ENCODE results near the gene ODAD2. TPM values are rescaled to one million over a fixed set of nuclear protein-coding genes. Genes with fewer than 3 reads are reported as not detected.
"Not testable (repeated sequence)": the region's sequence is repeated elsewhere in the genome, so short reads cannot be mapped to it uniquely, and the experiment has no call there.

Gene ODAD2
- total RNA-seq, 1 experiment from 2014 or later: 20.4 TPM

GRCh38 chr10:27995311-27995710, 3.6 kb downstream of the ODAD2 start:
- Histone ChIP-seq H3K4me3 (replicated peaks in 1 of 2; ENCODE audit: low read depth in 1 of 2, low read length in 2 of 2) (no peak overlapping the region), H3K36me3 (ENCODE audit: control insufficient read depth in 1 of 2, insufficient read depth in 2 of 2, low read length in 2 of 2) (no peaks in the 10 kb centered on the region), H4K20me1 (ENCODE audit: insufficient read depth) (no peaks in the 10 kb centered on the region), H3K9me3 (ENCODE audit: control insufficient read depth in 1 of 2, insufficient read depth in 1 of 2, low read depth in 1 of 2, low read length in 2 of 2) (no peaks in the 10 kb centered on the region), H3K9ac (ENCODE audit: low read length) (no peak overlapping the region), H3K4me1 (ENCODE audit: control insufficient read depth in 1 of 2, insufficient read depth in 2 of 2, low read length in 2 of 2) (peaks cover 5 to 24% of the 10 kb centered on the region in 2 experiments; a peak in 3 of 4 replicates), H3K27me3 (ENCODE audit: insufficient read depth, low read length) (no peaks in the 10 kb centered on the region), H3K79me2 (ENCODE audit: insufficient read depth, low read length) (peaks cover 11% of the 10 kb centered on the region; the same call in 1 of the 2 replicates), H3K27ac (ENCODE audit: low read depth, low read length) (peak overlapping the region; percentile 3; the same call in 1 of the 2 replicates), H2AFZ (ENCODE audit: low read depth, low read length, poor library complexity, severe bottlenecking) (no peak overlapping the region), H3K4me2 (ENCODE audit: low read length) (no peak overlapping the region), H3K9me2 (ENCODE audit: insufficient read depth) (no peaks in the 10 kb centered on the region)
- no peak for TF ChIP-seq CBX3 (IDR thresholded peaks at IDR 0.05; ENCODE audit: low read depth)
- no peak for TF ChIP-seq POLR2AphosphoS5 (IDR thresholded peaks at IDR 0.05; ENCODE audit: low read depth, low read length)
- no peak for TF ChIP-seq POLR2A (IDR thresholded peaks at IDR 0.05; ENCODE audit: borderline replicate concordance, extremely low read depth, insufficient read depth, insufficient read length)
- no peak for TF ChIP-seq ZBTB33 (IDR thresholded peaks at IDR 0.05; ENCODE audit: extremely low read depth, insufficient replicate concordance, low read length)
- ChIA-PET CTCF (no interaction called here), POLR2A (no interaction called here), RAD21 (ENCODE audit: low non-redundant PET in 1 of 2, low total read pairs in 2 of 2, uncharacterized antibody in 2 of 2, unreplicated experiment in 2 of 2) (no interaction called here)
- no peak for DNase-seq (ENCODE audit: low read depth, low spot score)
- no TSS peak for BruUV-seq (replicated peaks)
- intact Hi-C loops (cut with micrococcal nuclease): no loop called here
- ATAC-seq: no peak

- RAD21 ChIA-PET (ENCODE audit: low non-redundant PET in 1 of 2, low total read pairs in 2 of 2, uncharacterized antibody in 2 of 2, unreplicated experiment in 2 of 2); H3K4me1 ChIP-seq (ENCODE audit: control insufficient read depth in 1 of 2, insufficient read depth in 2 of 2, low read length in 2 of 2); H3K27me3 ChIP-seq (ENCODE audit: insufficient read depth, low read length); intact Hi-C loops (cut with micrococcal nuclease); DNase-seq (ENCODE audit: low read depth, low spot score); POLR2A ChIA-PET; H3K4me2 ChIP-seq (ENCODE audit: low read length); H2AFZ ChIP-seq (ENCODE audit: low read depth, low read length, poor library complexity, severe bottlenecking); BruUV-seq (replicated peaks); CTCF ChIA-PET; ATAC-seq; H4K20me1 ChIP-seq (ENCODE audit: insufficient read depth); H3K9me3 ChIP-seq (ENCODE audit: control insufficient read depth in 1 of 2, insufficient read depth in 1 of 2, low read depth in 1 of 2, low read length in 2 of 2); H3K27ac ChIP-seq (ENCODE audit: low read depth, low read length); H3K4me3 ChIP-seq (replicated peaks in 1 of 2; ENCODE audit: low read depth in 1 of 2, low read length in 2 of 2); H3K9ac ChIP-seq (ENCODE audit: low read length); H3K79me2 ChIP-seq (ENCODE audit: insufficient read depth, low read length); H3K36me3 ChIP-seq (ENCODE audit: control insufficient read depth in 1 of 2, insufficient read depth in 2 of 2, low read length in 2 of 2); H3K9me2 ChIP-seq (ENCODE audit: insufficient read depth): not testable (repeated sequence)
Measured at GRCh38 chr10:27989357-27989756, 9.5 kb downstream of the ODAD2 start.

Measured in HCT116 (cell line).